ENCODE data around the gene ITPRIP. TPM values are rescaled to one million over a fixed set of nuclear protein-coding genes. Genes with fewer than 3 reads are reported as not detected.

ITPRIP gene
- total and polyA plus RNA-seq, 12 donors = 17.5 to 87.2 (median 35.9) TPM

GRCh38 chr10:104331208-104331838, 6.9 kb downstream of the ITPRIP start:
- ATAC-seq = peak; percentile 9 to 57 (median 32)
- Histone ChIP-seq H3K4me3 (peak overlapping the region in 6 of 10 donors; percentile 6 to 28 (median 12)), H3K4me1 (peaks cover 61 to 100% (median 99%) of the 10 kb centered on the region in 9 donors), H3K9me3 (no peaks in the 10 kb centered on the region), H3K36me3 (peaks cover 0 to 17% (median 0%) of the 10 kb centered on the region in 9 donors), H3K27ac (peak overlapping the region; percentile 90 to 100 (median 99)), H3K27me3 (no peaks in the 10 kb centered on the region)
- 9 to 15% methylated on average over 9 of the region's 9 CpGs for WGBS, 2 donors
- DNase-seq = peak in 1 of 2 donors; percentile 64
- TF ChIP-seq, protein P1, sequence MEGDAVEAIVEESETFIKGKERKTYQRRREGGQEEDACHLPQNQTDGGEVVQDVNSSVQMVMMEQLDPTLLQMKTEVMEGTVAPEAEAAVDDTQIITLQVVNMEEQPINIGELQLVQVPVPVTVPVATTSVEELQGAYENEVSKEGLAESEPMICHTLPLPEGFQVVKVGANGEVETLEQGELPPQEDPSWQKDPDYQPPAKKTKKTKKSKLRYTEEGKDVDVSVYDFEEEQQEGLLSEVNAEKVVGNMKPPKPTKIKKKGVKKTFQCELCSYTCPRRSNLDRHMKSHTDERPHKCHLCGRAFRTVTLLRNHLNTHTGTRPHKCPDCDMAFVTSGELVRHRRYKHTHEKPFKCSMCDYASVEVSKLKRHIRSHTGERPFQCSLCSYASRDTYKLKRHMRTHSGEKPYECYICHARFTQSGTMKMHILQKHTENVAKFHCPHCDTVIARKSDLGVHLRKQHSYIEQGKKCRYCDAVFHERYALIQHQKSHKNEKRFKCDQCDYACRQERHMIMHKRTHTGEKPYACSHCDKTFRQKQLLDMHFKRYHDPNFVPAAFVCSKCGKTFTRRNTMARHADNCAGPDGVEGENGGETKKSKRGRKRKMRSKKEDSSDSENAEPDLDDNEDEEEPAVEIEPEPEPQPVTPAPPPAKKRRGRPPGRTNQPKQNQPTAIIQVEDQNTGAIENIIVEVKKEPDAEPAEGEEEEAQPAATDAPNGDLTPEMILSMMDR (IDR thresholded peaks at IDR 0.05) = no peak
- intact Hi-C loops (cut with DNase I) = loop anchor here in 1 of 10 donors (10.0 kb wide), 1 partner anchor 417 kb away; the partner anchor contains the start of gene STN1

- H3K9me3 ChIP-seq = no peaks in the 10 kb centered on the region
- DNase-seq = peak in 1 of 2 donors; percentile 59
These were observed 7.8 kb downstream of the ITPRIP start for GRCh38 chr10:104330168-104331110.

GRCh38 chr10:104329735-104330134, 8.5 kb downstream of the ITPRIP start:
- TF ChIP-seq, protein P1 (IDR thresholded peaks at IDR 0.05) = no peak
- no peaks in the 10 kb centered on the region for H3K27me3 ChIP-seq
- DNase-seq = no peak
- H3K27ac ChIP-seq = peak overlapping the region; percentile 90 to 100 (median 99)
- intact Hi-C loops (cut with DNase I) = loop anchor here in 2 of 10 donors (10.0 kb wide), 2 partner anchors 415 to 435 kb away; partner anchors contain the start of gene STN1 (in 1 of the 2)
- H3K36me3 ChIP-seq = peaks cover 0 to 14% (median 0%) of the 10 kb centered on the region in 9 donors
- H3K9me3 ChIP-seq = no peaks in the 10 kb centered on the region
- peak in 3 of 8 donors; percentile 0 to 1 (median 1) for ATAC-seq
- peak overlapping the region in 5 of 10 donors; percentile 8 to 37 (median 31) for H3K4me3 ChIP-seq
- peaks cover 70 to 100% (median 100%) of the 10 kb centered on the region in 9 donors for H3K4me1 ChIP-seq
- 23 to 27% methylated on average over 3 of the region's 3 CpGs for WGBS, 2 donors

More at GRCh38 chr10:104330168-104331110, 7.8 kb downstream of the ITPRIP start:
- 13 to 14% methylated on average over 8 of the region's 8 CpGs for WGBS, 2 donors
- intact Hi-C loops (cut with DNase I) = loop anchor here in 1 of 10 donors (10.0 kb wide), 1 partner anchor 416 kb away; the partner anchor contains the start of gene STN1
- TF ChIP-seq, protein P1 (IDR thresholded peaks at IDR 0.05) = no peak
- Histone ChIP-seq H3K4me3 (peak overlapping the region in 5 of 10 donors; percentile 8 to 37 (median 18)), H3K36me3 (peaks cover 0 to 17% (median 0%) of the 10 kb centered on the region in 9 donors), H3K27me3 (no peaks in the 10 kb centered on the region), H3K4me1 (peaks cover 70 to 100% (median 100%) of the 10 kb centered on the region in 9 donors), H3K27ac (peak overlapping the region; percentile 90 to 100 (median 99))
- peak in 6 of 8 donors; percentile 1 to 30 (median 4) for ATAC-seq

Measured in heart right ventricle (tissue), 16 donors.